Measurements from ENCODE around the gene UBAC2. TPM values are rescaled to one million over a fixed set of nuclear protein-coding genes. Genes with fewer than 3 reads are reported as not detected.
"Not testable (repeated sequence)": the region's sequence is repeated elsewhere in the genome, so short reads cannot be mapped to it uniquely, and the experiment has no call there.

The UBAC2 gene
- total RNA-seq, 2 donors from 2014 or later: 40.2 to 43.0 TPM

DNA sequence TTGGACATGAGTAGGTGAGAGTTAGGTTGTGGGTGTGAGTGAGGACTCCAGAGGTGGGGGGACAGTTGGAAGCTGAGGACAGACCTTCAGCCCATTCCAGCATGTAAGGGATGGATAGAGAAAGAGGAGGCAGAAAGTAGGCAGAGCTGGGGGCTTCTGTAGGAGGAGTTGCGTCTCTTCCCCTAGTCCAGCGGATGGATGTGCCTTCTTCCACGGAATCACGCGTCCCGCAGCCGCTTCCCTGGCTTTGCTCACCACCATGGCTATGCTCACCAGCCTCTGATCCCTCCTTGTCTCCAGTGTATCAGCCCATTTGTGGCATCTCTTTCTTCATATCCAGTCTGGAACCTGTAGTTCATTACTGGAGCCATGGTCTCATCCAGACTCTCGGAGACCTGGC, 5.6 kb downstream of the UBAC2 start:
- intact Hi-C loops (cut with DNase I): loop anchor here in 1 of 2 donors (10.0 kb wide), 1 partner anchor 49 kb away; the partner anchor contains the start of gene GPR18
- DNase-seq (no peak), ATAC-seq (no peak)

GRCh38 chr13:99206873-99207272, 6.2 kb downstream of the UBAC2 start:
- ATAC-seq: no peak
- intact Hi-C loops (cut with DNase I): loop anchor here in 1 of 2 donors (10.0 kb wide), 1 partner anchor 48 kb away; the partner anchor contains the start of gene GPR18
- no peak for DNase-seq

DNA sequence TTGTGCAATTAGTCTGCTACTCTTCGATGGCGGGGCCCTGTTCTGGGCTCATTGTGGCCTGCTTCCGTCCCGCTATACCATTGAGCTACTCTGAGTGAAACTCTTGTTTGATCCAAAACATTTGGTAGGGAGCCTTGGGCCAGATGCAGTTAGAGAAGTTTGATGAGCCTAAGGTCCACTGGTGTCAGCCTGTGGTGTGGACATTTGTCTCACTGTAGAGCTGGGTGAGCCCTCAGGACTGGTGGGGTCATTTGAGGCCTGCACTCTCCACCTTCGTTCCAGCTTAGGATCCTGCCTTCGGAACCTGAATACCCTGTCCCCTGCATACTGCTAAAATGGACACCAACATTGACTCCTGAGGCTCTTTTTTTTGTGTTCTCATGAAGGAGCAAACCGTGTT, 6.9 kb downstream of the UBAC2 start:
- no peak for ATAC-seq
- DNase-seq: no peak
- intact Hi-C loops (cut with DNase I): loop anchor here in 1 of 2 donors (10.0 kb wide), 1 partner anchor 47 kb away; the partner anchor contains the start of gene GPR18

DNA sequence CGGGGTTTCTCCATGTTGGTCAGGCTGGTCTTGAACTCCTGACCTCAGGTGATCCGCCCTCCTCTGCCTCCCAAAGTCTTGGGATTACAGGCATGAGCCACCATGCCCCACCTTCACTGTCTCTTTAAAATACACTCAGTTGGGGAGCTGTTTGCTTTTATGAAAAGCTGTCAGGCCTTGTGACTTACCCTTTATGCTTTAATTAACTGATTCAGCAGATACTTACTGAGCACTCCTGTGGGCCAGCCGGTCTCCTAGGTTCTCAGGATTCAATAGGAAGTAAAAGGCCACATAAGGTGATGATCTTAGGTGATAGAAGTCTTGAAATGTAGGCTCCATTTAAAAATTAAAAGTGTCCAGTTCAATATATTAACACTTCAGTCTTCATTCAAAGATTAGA, 7.5 kb downstream of the UBAC2 start:
- no peak for DNase-seq
- intact Hi-C loops (cut with DNase I): loop anchor here in 1 of 2 donors (10.0 kb wide), 1 partner anchor 47 kb away; the partner anchor contains the start of gene GPR18
- ATAC-seq: no peak

GRCh38 chr13:99208845-99209527, 8.3 kb downstream of the UBAC2 start:
- DNase-seq (no peak), ATAC-seq (no peak)
- intact Hi-C loops (cut with DNase I): loop anchor here in 1 of 2 donors (10.0 kb wide), 1 partner anchor 46 kb away; the partner anchor contains the start of gene GPR18

GRCh38 chr13:99210627-99211026, 10.0 kb downstream of the UBAC2 start:
- DNase-seq; intact Hi-C loops (cut with DNase I); ATAC-seq: not testable (repeated sequence)

GRCh38 chr13:99211421-99212035, 10.9 kb downstream of the UBAC2 start:
- intact Hi-C loops (cut with DNase I): no loop called here

DNA sequence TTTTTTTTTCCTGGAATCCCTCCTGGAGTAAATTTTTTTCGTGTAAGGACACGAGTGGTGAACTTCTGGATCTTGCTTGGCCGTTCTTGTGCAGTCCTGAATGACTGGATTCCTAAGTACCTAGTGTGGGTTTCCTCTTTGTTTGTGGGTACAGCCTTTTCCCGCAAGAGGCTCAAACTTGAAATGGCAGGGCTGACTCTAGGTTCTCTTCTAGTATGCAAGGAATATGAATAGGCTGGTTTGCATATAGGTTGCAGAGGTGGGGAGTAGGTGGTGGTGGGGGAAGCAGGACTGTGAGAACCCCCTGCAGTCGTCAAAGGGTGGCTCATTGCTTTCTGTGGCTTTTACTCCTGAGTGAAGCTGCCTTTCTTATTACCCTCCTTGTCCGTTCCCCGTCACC, 13.6 kb downstream of the UBAC2 start:
- ATAC-seq (no peak), DNase-seq (no peak)
- intact Hi-C loops (cut with DNase I): no loop called here

More at GRCh38 chr13:99211421-99212035, 10.9 kb downstream of the UBAC2 start:
- no peak for ATAC-seq
- no peak for DNase-seq

DNA sequence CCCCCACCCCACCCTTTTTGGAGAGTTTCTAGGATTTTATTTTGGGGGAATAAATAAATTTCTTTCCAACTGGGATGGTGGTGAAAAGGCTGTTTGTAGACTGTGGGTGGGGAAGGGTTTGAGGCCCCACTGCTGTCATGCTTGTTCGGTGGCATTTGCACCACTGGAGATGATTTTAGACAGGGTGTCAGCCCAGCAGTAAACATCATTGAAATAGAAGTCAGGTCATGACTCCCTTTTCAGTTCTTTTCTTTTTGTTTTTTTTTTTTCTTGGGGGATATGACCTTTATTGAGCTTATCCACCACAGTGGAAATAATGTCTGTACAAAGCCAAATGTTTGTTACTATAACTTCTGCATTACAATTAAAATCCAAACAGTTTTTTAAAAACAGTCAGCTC, 14.1 kb downstream of the UBAC2 start:
- intact Hi-C loops (cut with DNase I): no loop called here
- DNase-seq (no peak), ATAC-seq (no peak)

DNA sequence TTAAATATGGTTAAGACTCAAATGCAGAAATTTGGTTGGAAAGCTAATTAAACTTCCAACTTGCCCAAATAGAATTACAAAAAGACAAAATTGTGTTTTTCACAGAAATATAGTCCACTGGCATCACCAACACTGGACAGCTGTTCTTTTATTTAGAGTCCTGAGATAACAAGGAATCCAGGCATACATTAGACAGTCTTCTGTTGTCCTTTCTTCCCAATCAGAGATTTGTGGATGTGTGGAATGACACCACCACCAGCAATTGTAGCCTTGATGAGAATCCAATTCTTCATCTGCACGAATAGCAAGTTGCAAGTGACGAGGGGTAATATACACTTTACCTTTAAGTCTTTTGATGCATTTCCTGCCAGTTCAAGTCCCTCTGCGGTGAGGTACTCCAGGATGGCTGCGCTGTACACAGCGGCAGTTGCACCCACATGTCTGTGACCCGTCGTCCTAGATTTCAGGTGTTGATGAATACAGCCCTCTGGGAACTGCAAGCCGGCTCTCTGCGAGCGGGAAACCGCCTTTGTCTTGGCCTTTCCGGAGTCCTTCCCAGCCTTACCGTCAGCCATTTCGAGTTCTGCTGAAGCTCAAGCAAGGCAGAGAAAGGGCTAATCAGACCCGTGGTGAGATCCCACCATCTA, 14.7 kb downstream of the UBAC2 start:
- intact Hi-C loops (cut with DNase I): no loop called here
- DNase-seq (no peak), ATAC-seq (no peak)

DNA sequence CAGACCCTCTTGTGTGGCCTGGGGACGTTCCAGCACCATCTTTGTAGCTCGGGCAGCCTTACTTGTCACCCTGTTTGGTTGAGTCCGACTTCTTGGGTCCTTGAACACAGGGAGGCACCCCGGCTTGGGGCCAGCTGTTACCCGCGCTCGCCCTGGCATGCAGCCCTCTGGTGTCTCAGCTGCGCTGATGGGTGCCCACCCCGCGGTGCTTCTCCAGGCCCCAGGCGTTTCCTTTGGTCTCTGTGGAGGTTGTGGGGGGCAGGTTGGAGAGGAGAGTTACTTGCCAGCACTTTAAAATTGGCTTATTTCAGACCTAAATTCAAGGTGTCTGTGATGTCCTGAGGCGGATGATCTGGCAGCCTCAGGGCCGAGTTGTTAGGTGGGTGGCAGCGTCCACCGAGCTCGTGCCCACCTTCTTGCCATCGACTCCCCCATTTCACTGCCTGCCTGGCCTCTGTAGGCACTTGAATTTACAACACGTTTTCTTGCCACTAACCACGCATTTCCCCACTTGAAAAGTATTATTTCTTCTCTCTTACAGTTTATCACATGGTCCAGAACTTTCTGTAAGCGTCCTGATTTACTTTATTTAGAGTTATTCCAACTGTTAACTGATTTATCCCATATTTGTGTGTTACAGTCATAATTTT, 16.9 kb downstream of the UBAC2 start:
- DNase-seq: no peak
- intact Hi-C loops (cut with DNase I): no loop called here
- ATAC-seq: peak in 1 of 2 donors; percentile 30

- peak in 1 of 2 donors; percentile 12 for ATAC-seq
- intact Hi-C loops (cut with DNase I): no loop called here
- no peak for DNase-seq
Observed at GRCh38 chr13:99218126-99218525, 17.5 kb downstream of the UBAC2 start.

GRCh38 chr13:99218545-99218944, 17.9 kb downstream of the UBAC2 start:
- ATAC-seq (peak; percentile 61 to 79), DNase-seq (peak; percentile 71)
- intact Hi-C loops (cut with DNase I): no loop called here

DNA sequence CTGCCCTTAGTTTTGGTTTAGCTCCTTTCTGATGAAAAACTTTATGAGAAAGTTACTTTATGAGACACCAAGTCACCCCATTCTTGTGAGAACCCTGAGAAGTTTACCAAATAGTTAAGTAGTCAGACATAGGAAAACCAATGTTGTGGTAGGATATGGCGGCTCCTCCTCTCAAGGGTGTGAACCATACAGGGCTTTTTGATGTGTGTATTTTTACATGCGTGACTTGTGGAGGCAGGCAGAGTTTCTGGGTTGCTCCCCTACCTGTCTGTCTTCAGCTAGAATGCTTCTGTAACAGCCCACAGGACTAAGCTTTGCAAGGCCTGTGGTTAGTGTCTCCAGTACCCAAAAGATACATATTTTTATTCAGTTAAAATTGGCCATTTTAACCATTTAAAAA, 18.3 kb downstream of the UBAC2 start:
- ATAC-seq: peak in 1 of 2 donors; percentile 40
- intact Hi-C loops (cut with DNase I): no loop called here
- no peak for DNase-seq

GRCh38 chr13:99220199-99220935, 19.7 kb downstream of the UBAC2 start:
- DNase-seq (no peak), ATAC-seq (peak in 1 of 2 donors; percentile 13)
- intact Hi-C loops (cut with DNase I): no loop called here

- DNase-seq (no peak), ATAC-seq (no peak)
- intact Hi-C loops (cut with DNase I): no loop called here
Observed at GRCh38 chr13:99221567-99222239, 21.0 kb downstream of the UBAC2 start.

DNA sequence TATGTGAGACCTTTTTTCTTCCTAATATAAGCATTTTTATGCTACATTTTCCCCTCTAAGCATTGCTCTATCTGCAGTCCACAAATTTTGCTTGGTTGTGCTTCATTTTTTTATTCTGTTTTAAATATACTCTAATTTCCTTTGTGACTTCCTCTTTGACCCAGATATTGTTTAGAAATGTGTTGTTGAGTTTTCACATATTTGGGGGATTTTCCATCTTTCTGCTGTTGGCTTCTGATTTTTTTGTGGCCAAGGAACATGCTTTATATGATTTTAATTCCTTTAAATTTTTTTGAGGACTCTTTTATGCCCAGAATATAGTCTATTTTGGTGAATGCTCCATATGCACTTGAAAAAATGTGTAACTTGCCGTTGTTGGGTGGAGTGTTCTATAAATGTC, 22.9 kb downstream of the UBAC2 start:
- intact Hi-C loops (cut with DNase I): no loop called here
- no peak for DNase-seq
- no peak for ATAC-seq

DNA sequence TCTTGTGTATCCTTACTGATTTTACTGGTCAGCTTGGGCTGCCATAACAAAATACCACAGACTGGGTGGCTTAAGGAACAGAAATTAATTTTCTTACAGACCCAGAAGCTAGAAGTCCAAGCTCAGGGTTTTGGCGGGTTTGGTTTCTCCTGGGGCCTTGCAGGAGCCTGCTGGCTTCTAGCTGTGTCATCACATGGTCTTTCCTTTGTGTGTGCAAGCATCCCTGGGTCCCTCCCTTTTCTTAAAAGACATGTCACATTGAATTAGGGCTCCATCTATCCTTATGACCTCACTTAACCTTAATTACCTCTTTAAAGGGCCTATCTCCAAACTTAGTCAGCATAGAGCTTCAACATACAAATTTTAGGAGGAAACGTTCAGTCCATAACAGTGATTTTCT, 23.4 kb downstream of the UBAC2 start:
- intact Hi-C loops (cut with DNase I): no loop called here
- no peak for DNase-seq
- no peak for ATAC-seq
